Ishikawa (cell line): ENCODE measurements around the gene RAD50.

Experiments used
- CEBPB ChIP-seq: IDR thresholded peaks from 2 replicates; pipeline ENCODE4 v1.6.1; 2012
- CREB1 ChIP-seq: IDR thresholded peaks from 2 replicates; pipeline ENCODE4 v1.6.1; 2012; ENCODE audit warnings: low read depth
- EGR1 ChIP-seq: IDR thresholded peaks from 2 replicates; pipeline ENCODE4 v1.6.1; 2012
- EP300 ChIP-seq: IDR thresholded peaks from 2 replicates; pipeline ENCODE4 v1.6.1; 2012; ENCODE audit warnings: borderline replicate concordance
- FOXM1 ChIP-seq: IDR thresholded peaks from 2 replicates; pipeline ENCODE4 v1.6.1; 2012; ENCODE audit warnings: low read depth, borderline replicate concordance
- MAX ChIP-seq: IDR thresholded peaks from 2 replicates; pipeline ENCODE4 v1.6.1; 2012
- NFIC ChIP-seq: IDR thresholded peaks from 2 replicates; pipeline ENCODE4 v1.6.1; 2012
- RAD21 ChIP-seq: IDR thresholded peaks from 2 replicates; pipeline ENCODE4 v1.6.1; 2012; ENCODE audit warnings: low read depth
- REST ChIP-seq: IDR thresholded peaks from 2 replicates; pipeline ENCODE4 v1.6.1; 2012; ENCODE audit warnings: low read depth, mild to moderate bottlenecking
- TAF1 ChIP-seq: IDR thresholded peaks from 2 replicates; pipeline ENCODE4 v1.6.1; 2012; ENCODE audit warnings: low read depth, mild to moderate bottlenecking
- TCF12 ChIP-seq: IDR thresholded peaks from 2 replicates; pipeline ENCODE4 v1.6.1; 2012; ENCODE audit warnings: low read depth
- TEAD4 ChIP-seq: IDR thresholded peaks from 2 replicates; pipeline ENCODE4 v1.6.1; 2012
- USF1 ChIP-seq: IDR thresholded peaks from 2 replicates; pipeline ENCODE4 v1.6.1; 2012
- YY1 ChIP-seq: IDR thresholded peaks from 2 replicates; pipeline ENCODE4 v1.6.1; 2012; ENCODE audit warnings: low read depth
- ZBTB7A ChIP-seq: IDR thresholded peaks from 2 replicates; pipeline ENCODE4 v1.6.1; 2012; ENCODE audit warnings: low read depth

RAD50 gene

GRCh38 chr5:132641241-132641723 lies 84.5 kb downstream of the RAD50 start:
- TF ChIP-seq REST (no peak), CEBPB (no peak), YY1 (no peak), NFIC (no peak), TCF12 (no peak), TEAD4 (no peak), RAD21 (no peak), CREB1 (no peak), USF1 (no peak), MAX (no peak), ZBTB7A (no peak), EGR1 (no peak), TAF1 (no peak), FOXM1 (no peak)

- no peak for TF ChIP-seq NFIC
- TF ChIP-seq TAF1 = no peak
- TF ChIP-seq MAX = no peak
- no peak for TF ChIP-seq RAD21
- TF ChIP-seq ZBTB7A = no peak
- no peak for TF ChIP-seq YY1
- TF ChIP-seq FOXM1 = no peak
- TF ChIP-seq TEAD4 = no peak
- TF ChIP-seq EGR1 = no peak
- no peak for TF ChIP-seq CREB1
- no peak for TF ChIP-seq USF1
- TF ChIP-seq TCF12 = no peak
- TF ChIP-seq EP300 = no peak
- no peak for TF ChIP-seq REST
- TF ChIP-seq CEBPB = no peak
Measured at GRCh38 chr5:132641841-132642240, 85.1 kb downstream of the RAD50 start.

GRCh38 chr5:132644177-132644576 lies 87.4 kb downstream of the RAD50 start:
- no peak for TF ChIP-seq NFIC
- no peak for TF ChIP-seq RAD21
- no peak for TF ChIP-seq TEAD4
- no peak for TF ChIP-seq EP300
- TF ChIP-seq ZBTB7A = no peak
- TF ChIP-seq CREB1 = no peak
- TF ChIP-seq CEBPB = no peak
- no peak for TF ChIP-seq YY1
- TF ChIP-seq MAX = no peak

- TF ChIP-seq REST (no peak), TAF1 (no peak), EGR1 (no peak), YY1 (no peak), MAX (no peak), EP300 (no peak), FOXM1 (no peak)
Measured at GRCh38 chr5:132646583-132647266, 89.9 kb downstream of the RAD50 start.
